ENCODE data around the gene GIT2.

GIT2 gene

DNA sequence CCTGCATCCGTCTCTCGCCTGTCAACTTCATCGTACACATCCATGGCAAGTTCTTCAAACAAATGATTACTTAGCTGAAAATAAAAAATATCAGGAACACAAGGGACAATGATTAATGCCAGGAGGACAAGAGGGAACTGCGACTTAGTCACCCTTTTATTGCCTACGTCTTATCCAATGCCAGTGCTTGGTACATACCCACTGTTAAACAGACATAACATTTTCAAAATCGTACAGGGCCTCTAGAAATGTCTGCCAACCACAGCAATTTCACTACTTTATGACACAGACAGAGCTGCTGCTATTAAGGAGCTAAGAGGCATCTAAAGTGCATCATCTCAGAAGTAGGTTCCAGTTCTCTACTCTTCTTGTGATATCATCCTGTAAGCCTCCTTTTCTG is 34.6 kb downstream of the GIT2 start:
- no peak overlapping the region for H3K4me3 ChIP-seq (ENCODE audit: low read depth, low read length)
- H3K36me3 ChIP-seq (replicated peaks) = peaks cover 31% of the 10 kb centered on the region
- DNase-seq = no peak
- H3K27me3 ChIP-seq (replicated peaks) = no peaks in the 10 kb centered on the region
- TF ChIP-seq, protein P1, sequence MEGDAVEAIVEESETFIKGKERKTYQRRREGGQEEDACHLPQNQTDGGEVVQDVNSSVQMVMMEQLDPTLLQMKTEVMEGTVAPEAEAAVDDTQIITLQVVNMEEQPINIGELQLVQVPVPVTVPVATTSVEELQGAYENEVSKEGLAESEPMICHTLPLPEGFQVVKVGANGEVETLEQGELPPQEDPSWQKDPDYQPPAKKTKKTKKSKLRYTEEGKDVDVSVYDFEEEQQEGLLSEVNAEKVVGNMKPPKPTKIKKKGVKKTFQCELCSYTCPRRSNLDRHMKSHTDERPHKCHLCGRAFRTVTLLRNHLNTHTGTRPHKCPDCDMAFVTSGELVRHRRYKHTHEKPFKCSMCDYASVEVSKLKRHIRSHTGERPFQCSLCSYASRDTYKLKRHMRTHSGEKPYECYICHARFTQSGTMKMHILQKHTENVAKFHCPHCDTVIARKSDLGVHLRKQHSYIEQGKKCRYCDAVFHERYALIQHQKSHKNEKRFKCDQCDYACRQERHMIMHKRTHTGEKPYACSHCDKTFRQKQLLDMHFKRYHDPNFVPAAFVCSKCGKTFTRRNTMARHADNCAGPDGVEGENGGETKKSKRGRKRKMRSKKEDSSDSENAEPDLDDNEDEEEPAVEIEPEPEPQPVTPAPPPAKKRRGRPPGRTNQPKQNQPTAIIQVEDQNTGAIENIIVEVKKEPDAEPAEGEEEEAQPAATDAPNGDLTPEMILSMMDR (IDR thresholded peaks at IDR 0.05; ENCODE audit: low read depth, low read length, missing control alignments) = no peak
- in situ Hi-C loops (cut with HindIII; ENCODE audit: low pct_ligation_motif_present, low sequenced_read_pairs) = no loop called here
- H3K27ac ChIP-seq = no peak overlapping the region

DNA sequence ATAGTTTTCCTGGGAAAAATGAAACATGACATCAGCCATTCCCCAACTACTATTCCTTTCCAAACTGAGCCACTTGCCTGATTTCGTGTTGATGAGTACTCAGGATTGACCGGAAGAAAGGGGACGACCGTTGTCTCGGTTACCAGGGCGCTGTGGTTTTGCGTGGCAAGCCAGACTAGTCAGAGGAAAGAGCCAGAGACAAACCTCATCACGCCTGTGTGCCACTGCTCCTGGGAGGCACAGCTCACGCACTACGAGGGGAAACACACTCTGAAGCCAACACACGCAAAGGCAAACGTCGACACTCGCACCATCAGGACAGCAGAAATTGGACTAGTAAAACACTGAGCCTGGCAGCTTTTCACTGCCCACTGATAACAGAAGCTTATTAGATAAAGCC is 35.0 kb downstream of the GIT2 start:
- TF ChIP-seq, protein P1 (IDR thresholded peaks at IDR 0.05; ENCODE audit: low read depth, low read length, missing control alignments) = no peak
- Histone ChIP-seq H3K27ac (no peak overlapping the region), H3K27me3 (replicated peaks) (no peaks in the 10 kb centered on the region), H3K36me3 (replicated peaks) (peaks cover 33% of the 10 kb centered on the region), H3K4me3 (ENCODE audit: low read depth, low read length) (no peak overlapping the region)
- in situ Hi-C loops (cut with HindIII; ENCODE audit: low pct_ligation_motif_present, low sequenced_read_pairs) = no loop called here
- no peak for DNase-seq

DNA sequence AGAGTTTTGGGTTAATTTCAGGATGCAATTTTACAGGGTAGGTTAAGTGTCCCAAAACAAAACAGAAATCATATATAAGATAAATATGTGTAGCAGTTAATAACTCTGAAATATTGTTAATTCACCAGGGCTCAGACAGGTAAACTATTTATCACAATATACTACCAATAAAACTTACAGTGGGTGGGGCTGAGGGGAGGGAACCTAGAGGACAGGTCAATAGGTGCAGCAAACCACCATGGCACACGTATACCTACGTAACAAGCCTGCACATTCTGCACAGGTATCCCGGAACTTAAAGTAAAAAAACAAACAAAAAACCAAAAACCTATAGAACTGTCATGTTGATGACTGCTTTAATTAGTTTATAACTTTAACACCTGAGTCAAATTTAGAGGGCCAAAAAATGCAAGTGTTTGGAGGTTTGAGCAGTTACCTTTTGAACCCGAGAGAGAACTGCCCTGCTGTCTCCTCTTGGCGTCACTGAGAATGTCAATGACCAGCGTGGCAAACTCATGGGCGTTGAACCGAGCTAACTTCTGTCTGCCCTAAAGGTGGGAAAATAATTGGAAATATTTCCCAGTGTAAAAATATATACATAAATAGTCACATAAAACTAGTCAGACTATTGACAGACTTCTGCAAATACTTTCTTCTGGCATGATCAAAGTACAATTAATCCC is 36.6 kb downstream of the GIT2 start:
- Histone ChIP-seq H3K27me3 (replicated peaks) (no peaks in the 10 kb centered on the region), H3K4me3 (ENCODE audit: low read depth, low read length) (no peak overlapping the region), H3K27ac (no peak overlapping the region), H3K36me3 (replicated peaks) (peaks cover 22% of the 10 kb centered on the region)
- DNase-seq = no peak
- TF ChIP-seq, protein P1 (IDR thresholded peaks at IDR 0.05; ENCODE audit: low read depth, low read length, missing control alignments) = no peak
- in situ Hi-C loops (cut with HindIII; ENCODE audit: low pct_ligation_motif_present, low sequenced_read_pairs) = no loop called here

DNA sequence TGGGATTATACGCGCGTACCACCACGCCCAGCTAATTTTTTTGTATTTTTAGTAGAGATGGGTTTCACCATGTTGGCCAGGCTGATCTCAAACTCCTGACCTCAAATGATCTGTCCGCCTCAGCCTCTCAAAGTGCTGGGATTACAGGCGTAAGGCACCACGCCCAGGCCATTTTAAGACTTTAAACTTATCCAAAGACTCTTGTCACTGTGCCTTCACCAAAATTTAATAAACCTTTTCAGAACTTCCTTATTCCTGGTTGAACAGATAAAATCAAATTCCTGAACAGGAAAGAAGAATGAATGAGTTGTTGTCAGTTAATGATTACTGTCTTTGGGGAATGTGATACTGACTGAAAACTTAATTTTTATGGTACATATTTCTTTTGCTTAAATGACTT is 37.8 kb downstream of the GIT2 start:
- H3K27ac ChIP-seq = no peak overlapping the region
- H3K4me3 ChIP-seq (ENCODE audit: low read depth, low read length) = no peak overlapping the region
- DNase-seq = no peak
- H3K27me3 ChIP-seq (replicated peaks) = no peaks in the 10 kb centered on the region
- TF ChIP-seq, protein P1 (IDR thresholded peaks at IDR 0.05; ENCODE audit: low read depth, low read length, missing control alignments) = no peak
- in situ Hi-C loops (cut with HindIII; ENCODE audit: low pct_ligation_motif_present, low sequenced_read_pairs) = no loop called here
- peaks cover 20% of the 10 kb centered on the region for H3K36me3 ChIP-seq (replicated peaks)

DNA sequence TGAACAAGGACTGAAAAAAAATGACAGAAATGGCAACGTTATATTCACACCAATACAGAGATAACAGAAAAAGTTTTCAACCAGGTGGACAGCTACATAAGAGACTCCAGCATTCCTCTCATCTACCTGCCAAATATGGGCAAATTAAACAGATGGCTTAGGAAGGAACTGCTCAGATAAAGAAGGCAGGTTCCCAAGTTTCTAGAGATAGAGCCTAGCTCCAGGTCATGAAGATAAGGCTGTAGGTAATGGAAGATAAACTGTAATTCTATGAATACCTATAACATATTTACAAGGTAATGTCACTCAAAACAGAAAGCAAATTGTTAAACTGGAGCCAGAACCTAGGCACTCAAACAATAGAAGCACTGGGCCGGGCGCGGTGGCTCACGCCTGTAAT is 42.5 kb downstream of the GIT2 start:
- TF ChIP-seq, protein P1 (IDR thresholded peaks at IDR 0.05; ENCODE audit: low read depth, low read length, missing control alignments) = no peak
- H3K27ac ChIP-seq = no peak overlapping the region
- no peak for DNase-seq
- no peaks in the 10 kb centered on the region for H3K27me3 ChIP-seq (replicated peaks)
- in situ Hi-C loops (cut with HindIII; ENCODE audit: low pct_ligation_motif_present, low sequenced_read_pairs) = no loop called here
- H3K36me3 ChIP-seq (replicated peaks) = peaks cover 29% of the 10 kb centered on the region
- H3K4me3 ChIP-seq (ENCODE audit: low read depth, low read length) = no peak overlapping the region

DNA sequence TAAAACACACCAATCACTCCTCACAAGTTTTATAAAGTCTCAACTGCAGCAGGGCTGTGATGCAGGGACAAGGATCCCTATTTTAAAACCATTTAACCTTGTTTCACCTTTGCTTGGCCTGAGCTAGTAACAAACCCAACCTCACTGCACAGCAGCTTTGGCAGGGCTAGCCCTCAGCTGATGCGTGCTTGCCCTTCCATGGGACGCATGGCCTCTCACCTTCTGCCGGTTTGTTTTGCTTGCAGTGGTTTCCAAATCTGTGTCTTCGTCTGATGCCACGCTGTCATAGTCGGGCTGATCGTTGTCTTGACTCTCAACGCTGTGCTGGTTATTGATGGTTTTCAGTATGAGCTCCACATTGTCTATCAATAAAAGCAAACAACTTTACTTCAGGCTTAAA is 43.3 kb downstream of the GIT2 start:
- no peaks in the 10 kb centered on the region for H3K27me3 ChIP-seq (replicated peaks)
- H3K36me3 ChIP-seq (replicated peaks) = peaks cover 24% of the 10 kb centered on the region
- in situ Hi-C loops (cut with HindIII; ENCODE audit: low pct_ligation_motif_present, low sequenced_read_pairs) = no loop called here
- H3K27ac ChIP-seq = no peak overlapping the region
- no peak overlapping the region for H3K4me3 ChIP-seq (ENCODE audit: low read depth, low read length)
- TF ChIP-seq, protein P1 (IDR thresholded peaks at IDR 0.05; ENCODE audit: low read depth, low read length, missing control alignments) = no peak
- no peak for DNase-seq
